WTC11 (cell line): ENCODE results near the gene FAH. TPM values are rescaled to one million over a fixed set of nuclear protein-coding genes. Genes with fewer than 3 reads are reported as not detected.

Experiments used
- ATAC-seq: fragments of 200-7000 bp; cut with Tn5 transposase; 2 replicates; pipeline ENCODE4 v1.10.0; 2021; ENCODE audit warnings: mild to moderate bottlenecking, moderate library complexity
- CTCF ChIA-PET: fragments of 300-600 bp; sonication (Branson Sonifier 250); formaldehyde crosslinking; loops from one replicate; lab custom pipeline; 2021; ENCODE audit warnings: antibody characterized with exemption; lab: Charles Lee
- POLR2A ChIA-PET: fragments of 350-600 bp; sonication (Branson Sonifier 250); formaldehyde crosslinking; loops from one replicate; lab custom pipeline; 2021; ENCODE audit warnings: antibody characterized with exemption; lab: Charles Lee
- DNase-seq: peaks from one replicate; pipeline ENCODE4 v3.0.0; 2021; ENCODE audit warnings: low spot score
- H3K27ac Mint-ChIP-seq: 2 replicates; pipeline ENCODE4 v1.8.0; 2021; ENCODE audit warnings: mixed read lengths
- H3K27me3 Mint-ChIP-seq: 2 replicates; pipeline ENCODE4 v1.8.0; 2021; ENCODE audit warnings: low read depth, mild to moderate bottlenecking, moderate library complexity, mixed read lengths
- H3K36me3 Mint-ChIP-seq: 2 replicates; pipeline ENCODE4 v1.8.0; 2021; ENCODE audit warnings: mixed read lengths
- H3K4me1 Mint-ChIP-seq: 2 replicates; pipeline ENCODE4 v1.8.0; 2022; ENCODE audit warnings: mixed read lengths
- H3K4me3 Mint-ChIP-seq: 2 replicates; pipeline ENCODE4 v1.8.0; 2021; ENCODE audit warnings: mild to moderate bottlenecking, moderate library complexity, mixed read lengths
- H3K9me3 Mint-ChIP-seq: 2 replicates; pipeline ENCODE4 v1.8.0; 2021; ENCODE audit warnings: mixed read lengths
- AR ChIP-seq: fragments of 250-450 bp; sonication (Bioruptor Pico); IDR thresholded peaks from 2 replicates; pipeline ENCODE4 v1.9.0; 2021; ENCODE audit warnings: mild to moderate bottlenecking
- CBFB ChIP-seq: sonication (generic); formaldehyde crosslinking; IDR thresholded peaks from 2 replicates; pipeline ENCODE4 v1.8.1; 2022; ENCODE audit warnings: mild to moderate bottlenecking, low read depth, missing genetic modification reagents
- CREB1 ChIP-seq: sonication (generic); formaldehyde crosslinking; IDR thresholded peaks from 2 replicates; pipeline ENCODE4 v1.8.0; 2023; ENCODE audit warnings: mild to moderate bottlenecking, missing genetic modification reagents
- ELF4 ChIP-seq: sonication (generic); formaldehyde crosslinking; IDR thresholded peaks from 2 replicates; pipeline ENCODE4 v1.8.1; 2022; ENCODE audit warnings: low read depth, mild to moderate bottlenecking, moderate library complexity, missing genetic modification reagents
- EMX1 ChIP-seq: fragments of 250-450 bp; sonication (Bioruptor Pico); IDR thresholded peaks from 2 replicates; pipeline ENCODE4 v1.8.0; 2021; ENCODE audit warnings: mild to moderate bottlenecking
- ETV6 ChIP-seq: sonication (generic); formaldehyde crosslinking; IDR thresholded peaks from 2 replicates; pipeline ENCODE4 v1.8.1; 2022; ENCODE audit warnings: mild to moderate bottlenecking, missing genetic modification reagents
- FOXJ3 ChIP-seq: sonication (generic); formaldehyde crosslinking; IDR thresholded peaks from 2 replicates; pipeline ENCODE4 v1.9.0; 2021; ENCODE audit warnings: missing genetic modification reagents, mild to moderate bottlenecking, borderline replicate concordance
- FOXP1 ChIP-seq: sonication (generic); formaldehyde crosslinking; IDR thresholded peaks from 2 replicates; pipeline ENCODE4 v1.8.0; 2022; ENCODE audit warnings: missing genetic modification reagents, mild to moderate bottlenecking, moderate library complexity, borderline replicate concordance
- IRF2 ChIP-seq: sonication (generic); formaldehyde crosslinking; IDR thresholded peaks from 2 replicates; pipeline ENCODE4 v1.8.0; 2022; ENCODE audit warnings: low read depth, missing genetic modification reagents, borderline replicate concordance
- MXD4 ChIP-seq: fragments of 250-450 bp; sonication (Bioruptor Pico); IDR thresholded peaks from 2 replicates; pipeline ENCODE4 v1.8.0; 2021; ENCODE audit warnings: mild to moderate bottlenecking, moderate library complexity, borderline replicate concordance
- PRDM15 ChIP-seq: sonication (generic); formaldehyde crosslinking; IDR thresholded peaks from 2 replicates; pipeline ENCODE4 v1.8.0; 2022; ENCODE audit warnings: missing genetic modification reagents
- RELA ChIP-seq: sonication (generic); formaldehyde crosslinking; IDR thresholded peaks from 2 replicates; pipeline ENCODE4 v1.8.1; 2022; ENCODE audit warnings: missing genetic modification reagents, mild to moderate bottlenecking, borderline replicate concordance
- SMAD4 ChIP-seq: sonication (generic); formaldehyde crosslinking; IDR thresholded peaks from 2 replicates; pipeline ENCODE4 v1.8.0; 2022; ENCODE audit warnings: mild to moderate bottlenecking, missing genetic modification reagents
- SP1 ChIP-seq: sonication (generic); formaldehyde crosslinking; conservative IDR thresholded peaks from 2 replicates; pipeline ENCODE4 v1.8.1; 2022; ENCODE audit warnings: missing genetic modification reagents
- TP53 ChIP-seq: sonication (generic); formaldehyde crosslinking; IDR thresholded peaks from 2 replicates; pipeline ENCODE4 v1.8.1; 2023; ENCODE audit warnings: mild to moderate bottlenecking, missing genetic modification reagents
- USF1 ChIP-seq: sonication (generic); formaldehyde crosslinking; IDR thresholded peaks from 2 replicates; pipeline ENCODE4 v1.8.0; 2022; ENCODE audit warnings: mild to moderate bottlenecking, missing genetic modification reagents
- ZNF396 ChIP-seq: fragments of 250-450 bp; sonication (Bioruptor Pico); IDR thresholded peaks from 2 replicates; pipeline ENCODE4 v1.8.0; 2021; ENCODE audit warnings: mild to moderate bottlenecking, moderate library complexity, borderline replicate concordance
- ZNF423 ChIP-seq: fragments of 250-450 bp; sonication (Bioruptor Pico); IDR thresholded peaks from 2 replicates; pipeline ENCODE4 v2.1.2; 2022; ENCODE audit warnings: mild to moderate bottlenecking, moderate library complexity
- total RNA-seq: library from RNA; stranded (reverse); gene quantifications from 3 replicates; pipeline ENCODE4 v1.2.3, GENCODE V29; 2021
- TF ChIP-seq, protein P1 (sequence below): sonication (generic); formaldehyde crosslinking; IDR thresholded peaks from 2 replicates; pipeline ENCODE4 v1.8.0; 2023; ENCODE audit warnings: missing genetic modification reagents
- TF ChIP-seq, protein P2 (sequence below): sonication (generic); formaldehyde crosslinking; conservative IDR thresholded peaks from 2 replicates; pipeline ENCODE4 v1.8.1; 2023; ENCODE audit warnings: mild to moderate bottlenecking, low read depth, missing genetic modification reagents, moderate library complexity

Gene FAH
- total RNA-seq, 1 experiment from 2014 or later = 22.8 TPM

DNA sequence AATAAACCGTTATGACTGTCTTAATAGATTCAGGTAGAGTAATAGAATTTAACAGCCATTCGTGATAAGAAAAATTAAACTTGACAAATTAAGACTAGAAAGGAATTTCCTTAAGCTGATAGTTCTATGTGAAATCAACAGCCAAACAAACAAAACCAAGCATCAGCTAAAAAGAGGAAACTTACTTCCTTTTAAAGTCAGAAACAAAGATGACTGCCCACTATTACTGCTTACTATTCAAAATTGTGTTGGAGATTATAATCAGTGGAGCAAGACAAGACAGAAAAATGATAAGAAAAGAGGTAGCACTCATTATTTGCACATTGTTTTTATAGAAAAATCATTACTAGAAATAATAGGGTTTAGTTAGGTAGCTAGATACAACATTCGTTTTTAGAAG, 13.8 kb upstream of the FAH start:
- H3K27me3 Mint-ChIP-seq = no peaks in the 10 kb centered on the region
- POLR2A ChIA-PET = no interaction called here
- TF ChIP-seq, protein P1, sequence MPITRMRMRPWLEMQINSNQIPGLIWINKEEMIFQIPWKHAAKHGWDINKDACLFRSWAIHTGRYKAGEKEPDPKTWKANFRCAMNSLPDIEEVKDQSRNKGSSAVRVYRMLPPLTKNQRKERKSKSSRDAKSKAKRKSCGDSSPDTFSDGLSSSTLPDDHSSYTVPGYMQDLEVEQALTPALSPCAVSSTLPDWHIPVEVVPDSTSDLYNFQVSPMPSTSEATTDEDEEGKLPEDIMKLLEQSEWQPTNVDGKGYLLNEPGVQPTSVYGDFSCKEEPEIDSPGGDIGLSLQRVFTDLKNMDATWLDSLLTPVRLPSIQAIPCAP = no peak
- no peak for TF ChIP-seq ETV6 (CRISPR knock-in tag)
- no peak for TF ChIP-seq PRDM15 (CRISPR knock-in tag)
- TF ChIP-seq CREB1 (CRISPR knock-in tag) = no peak
- TF ChIP-seq AR (CRISPR knock-in tag) = no peak
- no peak for TF ChIP-seq CBFB (CRISPR knock-in tag)
- TF ChIP-seq SMAD4 (CRISPR knock-in tag) = no peak
- TF ChIP-seq SP1 = no peak
- TF ChIP-seq RELA = no peak
- TF ChIP-seq IRF2 (CRISPR knock-in tag) = no peak
- TF ChIP-seq TP53 (CRISPR knock-in tag) = no peak
- TF ChIP-seq MXD4 = no peak
- TF ChIP-seq ZNF423 (CRISPR knock-in tag) = no peak
- no peak for TF ChIP-seq ELF4
- no peak for TF ChIP-seq USF1 (CRISPR knock-in tag)
- no peak for TF ChIP-seq ZNF396 (CRISPR knock-in tag)
- TF ChIP-seq EMX1 = no peak
- no peak for TF ChIP-seq FOXP1 (CRISPR knock-in tag)
- TF ChIP-seq, protein P2, sequence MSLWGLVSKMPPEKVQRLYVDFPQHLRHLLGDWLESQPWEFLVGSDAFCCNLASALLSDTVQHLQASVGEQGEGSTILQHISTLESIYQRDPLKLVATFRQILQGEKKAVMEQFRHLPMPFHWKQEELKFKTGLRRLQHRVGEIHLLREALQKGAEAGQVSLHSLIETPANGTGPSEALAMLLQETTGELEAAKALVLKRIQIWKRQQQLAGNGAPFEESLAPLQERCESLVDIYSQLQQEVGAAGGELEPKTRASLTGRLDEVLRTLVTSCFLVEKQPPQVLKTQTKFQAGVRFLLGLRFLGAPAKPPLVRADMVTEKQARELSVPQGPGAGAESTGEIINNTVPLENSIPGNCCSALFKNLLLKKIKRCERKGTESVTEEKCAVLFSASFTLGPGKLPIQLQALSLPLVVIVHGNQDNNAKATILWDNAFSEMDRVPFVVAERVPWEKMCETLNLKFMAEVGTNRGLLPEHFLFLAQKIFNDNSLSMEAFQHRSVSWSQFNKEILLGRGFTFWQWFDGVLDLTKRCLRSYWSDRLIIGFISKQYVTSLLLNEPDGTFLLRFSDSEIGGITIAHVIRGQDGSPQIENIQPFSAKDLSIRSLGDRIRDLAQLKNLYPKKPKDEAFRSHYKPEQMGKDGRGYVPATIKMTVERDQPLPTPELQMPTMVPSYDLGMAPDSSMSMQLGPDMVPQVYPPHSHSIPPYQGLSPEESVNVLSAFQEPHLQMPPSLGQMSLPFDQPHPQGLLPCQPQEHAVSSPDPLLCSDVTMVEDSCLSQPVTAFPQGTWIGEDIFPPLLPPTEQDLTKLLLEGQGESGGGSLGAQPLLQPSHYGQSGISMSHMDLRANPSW (CRISPR knock-in tag) = no peak
- no peak for TF ChIP-seq FOXJ3
- TF ChIP-seq, all 79 proteins: peak for 0
- DNase-seq (no peak), ATAC-seq (no peak)
- Mint-ChIP-seq H3K9me3 (no peaks in the 10 kb centered on the region), H3K4me3 (no peak overlapping the region), H3K4me1 (no peaks in the 10 kb centered on the region), H3K36me3 (peaks cover 27% of the 10 kb centered on the region), H3K27ac (no peak overlapping the region)
- CTCF ChIA-PET = no interaction called here
